ENCODE results near the gene ZNF41.

The ZNF41 gene

GRCh38 chrX:47420265-47420664 lies 62.8 kb downstream of the ZNF41 start:
- Histone ChIP-seq H3K36me3 (ENCODE audit: insufficient read depth, low read length) (peaks cover 4% of the 10 kb centered on the region; the same call in 1 of the 2 replicates), H3K9ac (ENCODE audit: low read depth, low read length) (no peak overlapping the region), H3K79me2 (ENCODE audit: insufficient read depth, low read length) (no peaks in the 10 kb centered on the region), H3K4me3 (ENCODE audit: low read depth in 1 of 2, low read length in 2 of 2) (no peak overlapping the region), H4K20me1 (ENCODE audit: insufficient read depth, low read length) (no peaks in the 10 kb centered on the region), H3K4me2 (ENCODE audit: insufficient read depth, low read length) (no peak overlapping the region), H3K4me1 (ENCODE audit: insufficient read depth, low read length) (no peaks in the 10 kb centered on the region), H3K9me3 (ENCODE audit: insufficient read depth, low read length, severe bottlenecking) (no peaks in the 10 kb centered on the region), H2AFZ (ENCODE audit: low read depth, low read length) (no peak overlapping the region), H3K27me3 (ENCODE audit: insufficient read depth, low read length, poor library complexity) (no peaks in the 10 kb centered on the region), H3K27ac (ENCODE audit: low read length) (no peak overlapping the region)
- DNase-seq, result no peak
- no peak for ATAC-seq (ENCODE audit: insufficient read depth, low read depth)
- TF ChIP-seq CTCF (IDR thresholded peaks at IDR 0.05; ENCODE audit: borderline replicate concordance, extremely low read depth, low read length, poor library complexity, severe bottlenecking), result no peak
- no peak for TF ChIP-seq EZH2 (IDR thresholded peaks at IDR 0.05; ENCODE audit: borderline replicate concordance, low read depth, low read length, severe bottlenecking)

GRCh38 chrX:47413179-47413594 lies 69.8 kb downstream of the ZNF41 start:
- H3K9me3 ChIP-seq (ENCODE audit: insufficient read depth, low read length, severe bottlenecking), result peaks cover 21% of the 10 kb centered on the region
- H3K9ac ChIP-seq (ENCODE audit: low read depth, low read length), result no peak overlapping the region
- no peak overlapping the region for H3K4me3 ChIP-seq (ENCODE audit: low read depth in 1 of 2, low read length in 2 of 2)
- no peaks in the 10 kb centered on the region for H3K79me2 ChIP-seq (ENCODE audit: insufficient read depth, low read length)
- no peaks in the 10 kb centered on the region for H3K27me3 ChIP-seq (ENCODE audit: insufficient read depth, low read length, poor library complexity)
- H3K4me2 ChIP-seq (ENCODE audit: insufficient read depth, low read length), result no peak overlapping the region
- no peaks in the 10 kb centered on the region for H4K20me1 ChIP-seq (ENCODE audit: insufficient read depth, low read length)
- no peak for DNase-seq
- H2AFZ ChIP-seq (ENCODE audit: low read depth, low read length), result no peak overlapping the region
- no peak for ATAC-seq (ENCODE audit: insufficient read depth, low read depth)
- no peak for TF ChIP-seq EZH2 (IDR thresholded peaks at IDR 0.05; ENCODE audit: borderline replicate concordance, low read depth, low read length, severe bottlenecking)
- TF ChIP-seq CTCF (IDR thresholded peaks at IDR 0.05; ENCODE audit: borderline replicate concordance, extremely low read depth, low read length, poor library complexity, severe bottlenecking), result no peak
- H3K36me3 ChIP-seq (ENCODE audit: insufficient read depth, low read length), result peaks cover 33% of the 10 kb centered on the region
- no peak overlapping the region for H3K27ac ChIP-seq (ENCODE audit: low read length)
- no peaks in the 10 kb centered on the region for H3K4me1 ChIP-seq (ENCODE audit: insufficient read depth, low read length)

All from DND-41 (cell line).